Renal cortex interstitium (tissue), 11 donors: ENCODE measurements around the gene IBA57. TPM values are rescaled to one million over a fixed set of nuclear protein-coding genes. Genes with fewer than 3 reads are reported as not detected.
"Not testable (repeated sequence)": the region's sequence is repeated elsewhere in the genome, so short reads cannot be mapped to it uniquely, and the experiment has no call there.

Experiments
- DNase-seq, 11 donors: peaks; one replicate each; pipeline ENCODE4 v3.0.0-alpha.2; 2013; ENCODE audit warnings: low read depth in 9 of 11, low spot score in 4 of 11; ENCODE audit errors: extremely low read depth in 1 of 11
- polyA plus RNA-seq, 3 donors: library from polyadenylated mRNA; unstranded; fragments of 120-200 nt; gene quantifications; one replicate each; pipeline ENCODE4 v1.2.1, GENCODE V29; 2013; ENCODE audit not compliant: insufficient read length in 3 of 3

The IBA57 gene
- polyA plus RNA-seq, 3 donors, result 4.3 to 7.7 (median 5.5) TPM

GRCh38 chr1:228163776-228164519 lies 1.7 kb upstream of the IBA57 start:
- no peak for DNase-seq

GRCh38 chr1:228164561-228165371 lies 838 bp upstream of the IBA57 start:
- DNase-seq, result no peak

- peak in 3 of 11 donors; percentile 44 to 49 (median 48) for DNase-seq
Observed at GRCh38 chr1:228166170-228166936, 749 bp downstream of the IBA57 start.

GRCh38 chr1:228168563-228169270 lies 3.1 kb downstream of the IBA57 start:
- DNase-seq, result no peak

- DNase-seq, result no peak
Observed at GRCh38 chr1:228169345-228169744, 3.7 kb downstream of the IBA57 start.

GRCh38 chr1:228170666-228171065 lies 5.1 kb downstream of the IBA57 start:
- no peak for DNase-seq

GRCh38 chr1:228171221-228171891 lies 5.8 kb downstream of the IBA57 start:
- DNase-seq, result no peak

GRCh38 chr1:228172591-228173527 lies 7.3 kb downstream of the IBA57 start:
- DNase-seq, result no peak

GRCh38 chr1:228173528-228174481 lies 8.2 kb downstream of the IBA57 start:
- not testable (repeated sequence) for DNase-seq

GRCh38 chr1:228174482-228175315 lies 9.1 kb downstream of the IBA57 start:
- no peak for DNase-seq

- DNase-seq, result no peak
Observed at GRCh38 chr1:228175316-228176023, 9.9 kb downstream of the IBA57 start.

GRCh38 chr1:228176024-228176395 lies 10.4 kb downstream of the IBA57 start:
- DNase-seq, result no peak

GRCh38 chr1:228176461-228177182 lies 11.0 kb downstream of the IBA57 start:
- DNase-seq, result no peak

GRCh38 chr1:228177183-228177475 lies 11.5 kb downstream of the IBA57 start:
- DNase-seq, result no peak
